Body of pancreas (tissue), 4 donors: ENCODE measurements around the gene MAPK8IP2. TPM values are rescaled to one million over a fixed set of nuclear protein-coding genes. Genes with fewer than 3 reads are reported as not detected.
"Not testable (repeated sequence)": the region's sequence is repeated elsewhere in the genome, so short reads cannot be mapped to it uniquely, and the experiment has no call there.

Source experiments
- ATAC-seq: fragments of 150-250 bp; one replicate; pipeline ENCODE4 v1.9.1; 2016
- DNase-seq, 4 donors: peaks; one replicate each; pipeline ENCODE4 v3.0.0-alpha.2; 2019
- H3K27ac ChIP-seq, 4 donors: fragments of 200-600 bp; sonication (generic); 1 replicate in 3 of 4; 2 replicates in 1 of 4; pipeline versions ENCODE4 v1.5.1 to v1.6.1; 2016 to 2019; ENCODE audit warnings: mild to moderate bottlenecking in 1 of 4, mixed read lengths in 1 of 4, moderate library complexity in 1 of 4
- H3K27me3 ChIP-seq, 2 donors: fragments of 200-600 bp; sonication (generic); one replicate each; pipeline ENCODE4 v1.6.0; 2016; ENCODE audit warnings: mild to moderate bottlenecking in 1 of 2
- H3K36me3 ChIP-seq, 2 donors: fragments of 200-600 bp; sonication (generic); replicated peaks in 1 of 2; 2 replicates each; pipeline ENCODE4 v1.5.1; 2016; ENCODE audit warnings: low read depth in 2 of 2; ENCODE audit not compliant: insufficient read depth in 1 of 2
- H3K4me1 ChIP-seq: fragments of 200-600 bp; sonication (generic); one replicate; pipeline ENCODE4 v1.6.0; 2016
- H3K4me3 ChIP-seq, 2 donors: fragments of 200-600 bp; sonication (generic); 1 replicate in 1 of 2; 2 replicates in 1 of 2; pipeline ENCODE4 v1.5.1; 2016 to 2019
- H3K9me3 ChIP-seq, 3 donors: fragments of 200-600 bp; sonication (generic); 1 replicate in 2 of 3; 2 replicates in 1 of 3; pipeline ENCODE4 v1.5.1; 2016
- POLR2A ChIP-seq, 3 donors: fragments of 450-650 bp; IDR thresholded peaks; one replicate each; pipeline ENCODE4 v1.6.1; 2016; ENCODE audit warnings: antibody characterized with exemption in 3 of 3, mild to moderate bottlenecking in 2 of 3
- WGBS, 2 donors: methylation state at CpG; one replicate each; pipeline ENCODE4 v1.1.5; 2017; 5-methylcytosine and 5-hydroxymethylcytosine counted together
- intact Hi-C: fragments of 100-400 bp; cut with DNase I; formaldehyde crosslinking; loops from one replicate; pipeline ENCODE4 v1.15.1; 2023
- total RNA-seq, 2 donors: library from RNA; depleted of rRNA; stranded (reverse); fragments of >200 nt; gene quantifications; one replicate each; pipeline ENCODE4 v1.1.0, GENCODE V29; 2016
- TF ChIP-seq, protein P1 (sequence below), 7 experiments: fragments of 450-650 bp in 4 of 7; fragments of 200-600 bp in 3 of 7; sonication (generic) in 3 of 7; IDR thresholded peaks; one replicate each; pipeline ENCODE4 v1.5.1; 2016 to 2019; ENCODE audit warnings: antibody characterized with exemption in 7 of 7

The MAPK8IP2 gene
- total RNA-seq, 2 donors from 2014 or later: 2.9 to 3.6 TPM

DNA sequence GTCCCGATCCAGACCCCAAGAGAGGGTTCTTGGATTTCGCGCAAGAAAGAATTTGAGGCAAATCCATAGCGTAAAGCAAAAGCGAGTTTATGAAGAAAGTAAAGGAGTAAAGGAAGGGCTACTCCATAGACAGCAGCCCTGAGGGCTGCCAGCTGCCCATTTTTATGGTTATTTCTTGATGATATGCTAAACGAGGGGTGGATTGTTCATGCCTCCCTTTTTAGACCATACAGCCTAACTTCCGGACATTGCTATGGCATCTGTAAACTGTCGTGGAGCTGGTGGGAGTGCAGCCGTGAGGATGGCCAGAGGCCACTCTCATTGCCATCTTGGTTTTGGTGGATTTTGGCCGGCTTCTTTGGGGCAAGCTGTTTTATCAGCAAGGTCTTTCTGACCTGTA lies 52.7 kb downstream of the MAPK8IP2 start:
- DNase-seq (no peak), ATAC-seq (no peak)
- Histone ChIP-seq H3K4me3 (no peak overlapping the region), H3K9me3 (no peaks in the 10 kb centered on the region), H3K4me1 (no peaks in the 10 kb centered on the region), H3K27ac (no peak overlapping the region), H3K27me3 (no peaks in the 10 kb centered on the region), H3K36me3 (no peaks in the 10 kb centered on the region)
- intact Hi-C loops: no loop called here
- no peak for TF ChIP-seq POLR2A (IDR thresholded peaks at IDR 0.05)
- TF ChIP-seq, protein P1, sequence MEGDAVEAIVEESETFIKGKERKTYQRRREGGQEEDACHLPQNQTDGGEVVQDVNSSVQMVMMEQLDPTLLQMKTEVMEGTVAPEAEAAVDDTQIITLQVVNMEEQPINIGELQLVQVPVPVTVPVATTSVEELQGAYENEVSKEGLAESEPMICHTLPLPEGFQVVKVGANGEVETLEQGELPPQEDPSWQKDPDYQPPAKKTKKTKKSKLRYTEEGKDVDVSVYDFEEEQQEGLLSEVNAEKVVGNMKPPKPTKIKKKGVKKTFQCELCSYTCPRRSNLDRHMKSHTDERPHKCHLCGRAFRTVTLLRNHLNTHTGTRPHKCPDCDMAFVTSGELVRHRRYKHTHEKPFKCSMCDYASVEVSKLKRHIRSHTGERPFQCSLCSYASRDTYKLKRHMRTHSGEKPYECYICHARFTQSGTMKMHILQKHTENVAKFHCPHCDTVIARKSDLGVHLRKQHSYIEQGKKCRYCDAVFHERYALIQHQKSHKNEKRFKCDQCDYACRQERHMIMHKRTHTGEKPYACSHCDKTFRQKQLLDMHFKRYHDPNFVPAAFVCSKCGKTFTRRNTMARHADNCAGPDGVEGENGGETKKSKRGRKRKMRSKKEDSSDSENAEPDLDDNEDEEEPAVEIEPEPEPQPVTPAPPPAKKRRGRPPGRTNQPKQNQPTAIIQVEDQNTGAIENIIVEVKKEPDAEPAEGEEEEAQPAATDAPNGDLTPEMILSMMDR (IDR thresholded peaks at IDR 0.05): no peak
- 72 to 80% methylated on average over 10 of the region's 10 CpGs for WGBS, 2 donors

DNA sequence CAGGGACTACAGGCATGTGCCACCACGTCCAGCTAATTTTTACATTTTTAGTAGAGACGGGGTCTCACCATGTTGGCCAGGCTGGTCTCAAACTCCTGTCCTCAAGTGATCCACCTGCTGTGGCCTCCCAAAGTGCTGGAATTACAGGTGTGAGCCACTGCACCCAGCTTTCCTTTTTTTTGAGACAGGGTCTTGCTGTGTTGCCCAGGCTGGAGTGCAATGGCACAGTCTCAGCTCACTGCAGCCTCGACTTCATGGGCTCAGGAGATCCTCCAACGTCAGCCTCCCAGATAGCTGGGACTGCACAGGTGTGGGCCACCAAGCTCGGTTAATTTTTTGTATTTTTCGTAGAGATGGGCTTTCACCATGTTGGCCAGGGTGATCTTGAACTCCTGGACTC lies 54.1 kb downstream of the MAPK8IP2 start:
- intact Hi-C loops, H3K9me3 ChIP-seq, H3K4me3 ChIP-seq, H3K36me3 ChIP-seq, H3K27ac ChIP-seq, DNase-seq, ATAC-seq, H3K27me3 ChIP-seq, H3K4me1 ChIP-seq: not testable (repeated sequence)
- whole genome bisulfite sequencing, 2 donors: 70 to 71% methylated on average over 6 of the region's 6 CpGs

DNA sequence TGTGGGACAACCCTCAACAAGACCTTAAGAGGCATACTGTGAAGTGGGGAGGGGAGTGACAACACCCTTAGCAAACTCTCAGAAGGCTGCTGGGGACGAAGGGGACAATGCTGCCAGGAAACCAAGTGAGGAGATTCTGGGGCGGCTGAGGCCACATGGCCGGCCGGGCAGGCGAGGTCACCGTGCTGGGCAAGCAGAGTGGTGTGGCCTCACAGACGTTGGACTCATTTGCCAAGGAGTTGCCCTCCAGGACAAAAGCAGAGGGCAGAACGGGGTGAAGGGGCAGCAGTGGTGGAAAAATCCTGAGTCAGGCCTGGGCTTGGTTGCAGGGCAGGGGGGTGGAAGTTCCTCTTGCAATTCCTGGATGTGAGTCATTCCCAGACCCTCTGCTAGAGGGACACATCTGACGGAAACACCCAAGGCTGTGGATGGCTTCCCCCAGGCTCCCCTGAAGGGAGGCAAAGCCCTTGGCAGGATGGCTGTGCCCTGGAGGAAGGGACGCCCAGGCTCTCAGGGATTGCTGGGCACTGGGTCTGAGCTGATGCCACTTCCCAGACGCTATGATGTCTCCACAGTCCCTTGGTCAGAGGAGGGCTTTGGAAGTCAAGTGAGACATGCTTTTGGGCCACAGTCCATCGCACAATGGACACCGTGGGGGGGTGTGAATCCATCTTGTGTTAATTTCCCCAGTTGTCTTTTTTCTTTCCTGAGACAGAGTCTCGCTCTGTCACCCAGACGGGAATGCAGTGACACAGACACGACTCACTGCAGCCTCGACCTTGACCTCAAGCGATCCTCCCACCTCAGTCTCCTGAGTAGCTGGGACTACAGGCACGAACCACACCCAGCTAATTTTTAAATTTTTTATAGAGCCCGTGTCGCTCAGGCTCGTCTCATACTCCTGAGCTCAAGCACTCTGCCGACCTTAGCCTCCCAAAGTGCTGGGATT lies 55.8 kb downstream of the MAPK8IP2 start:
- TF ChIP-seq POLR2A (IDR thresholded peaks at IDR 0.05): no peak
- TF ChIP-seq, protein P1 (IDR thresholded peaks at IDR 0.05): no peak
- H3K27me3 ChIP-seq: no peaks in the 10 kb centered on the region

GRCh38 chr22:50657925-50658324 lies 57.3 kb downstream of the MAPK8IP2 start:
- 36 to 49% methylated on average over 4 of the region's 4 CpGs for WGBS, 2 donors
- no peak for ATAC-seq
- DNase-seq: no peak
- no peaks in the 10 kb centered on the region for H3K9me3 ChIP-seq
- TF ChIP-seq, protein P1 (IDR thresholded peaks at IDR 0.05): no peak
- no peak for TF ChIP-seq POLR2A (IDR thresholded peaks at IDR 0.05)
- no peak overlapping the region for H3K4me3 ChIP-seq
- no peaks in the 10 kb centered on the region for H3K36me3 ChIP-seq
- intact Hi-C loops: no loop called here
- H3K27ac ChIP-seq: no peak overlapping the region
- no peaks in the 10 kb centered on the region for H3K27me3 ChIP-seq
- H3K4me1 ChIP-seq: no peaks in the 10 kb centered on the region

More for the DNA sequence above, 55.8 kb downstream of the MAPK8IP2 start:
- DNase-seq (peak in 1 of 4 donors; percentile 19), ATAC-seq (peak; percentile 68)
- no peaks in the 10 kb centered on the region for H3K4me1 ChIP-seq
- WGBS, 2 donors: 53 to 55% methylated on average over 19 to 23 of the region's 23 CpGs
- intact Hi-C loops: no loop called here
- no peaks in the 10 kb centered on the region for H3K36me3 ChIP-seq
- peak overlapping the region in 2 of 4 donors; percentile 30 to 34 for H3K27ac ChIP-seq
- H3K9me3 ChIP-seq: no peaks in the 10 kb centered on the region
- H3K4me3 ChIP-seq: no peak overlapping the region

GRCh38 chr22:50659711-50660110 lies 59.1 kb downstream of the MAPK8IP2 start:
- H3K9me3 ChIP-seq, intact Hi-C loops, H3K36me3 ChIP-seq, H3K27ac ChIP-seq, H3K27me3 ChIP-seq, DNase-seq, ATAC-seq, H3K4me3 ChIP-seq, H3K4me1 ChIP-seq: not testable (repeated sequence)
- WGBS, 2 donors: 78 to 80% methylated on average over 7 of the region's 7 CpGs
